22Rv1 (cell line): ENCODE measurements around the gene USP13.

Experiments used
- H3K27ac ChIP-seq: fragments of 450-650 bp; 2 replicates; pipeline ENCODE4 v1.5.1; 2017
- CTCF ChIP-seq: fragments of 450-650 bp; IDR thresholded peaks from 2 replicates; pipeline ENCODE4 v1.5.1; 2017; ENCODE audit warnings: mild to moderate bottlenecking
- ZFX ChIP-seq: fragments of 450-650 bp; IDR thresholded peaks from 2 replicates; pipeline ENCODE4 v1.6.1; 2017; ENCODE audit warnings: antibody characterized with exemption, borderline replicate concordance

USP13 gene

GRCh38 chr3:179640469-179640868 lies 12.4 kb upstream of the USP13 start:
- TF ChIP-seq CTCF (no peak), ZFX (no peak)
- no peak overlapping the region for H3K27ac ChIP-seq

GRCh38 chr3:179642871-179643270 lies 10.0 kb upstream of the USP13 start:
- TF ChIP-seq CTCF, result no peak
- no peak for TF ChIP-seq ZFX
- H3K27ac ChIP-seq, result peak overlapping the region; percentile 82

- H3K27ac ChIP-seq, result peak overlapping the region; percentile 82
Observed at GRCh38 chr3:179643837-179644236, 9.0 kb upstream of the USP13 start.

GRCh38 chr3:179646177-179646576 lies 6.7 kb upstream of the USP13 start:
- no peak for TF ChIP-seq ZFX
- no peak overlapping the region for H3K27ac ChIP-seq

- TF ChIP-seq CTCF (no peak), ZFX (no peak)
- peak overlapping the region; percentile 83; the same call in 1 of the 2 replicates for H3K27ac ChIP-seq
Observed at GRCh38 chr3:179651687-179652446, 973 bp upstream of the USP13 start.

- TF ChIP-seq ZFX (no peak), CTCF (peak; percentile 14; the same call in 1 of the 2 replicates)
- H3K27ac ChIP-seq, result peak overlapping the region; percentile 83
Observed at GRCh38 chr3:179653096-179653797, 407 bp downstream of the USP13 start.

- no peak for TF ChIP-seq ZFX
- TF ChIP-seq CTCF, result no peak
- no peak overlapping the region for H3K27ac ChIP-seq
Observed at GRCh38 chr3:179655236-179655635, 2.4 kb downstream of the USP13 start.

GRCh38 chr3:179658606-179659005 lies 5.8 kb downstream of the USP13 start:
- no peak overlapping the region for H3K27ac ChIP-seq
- no peak for TF ChIP-seq CTCF
- TF ChIP-seq ZFX, result no peak
